Measurements from ENCODE around the gene OR2T27. TPM values are rescaled to one million over a fixed set of nuclear protein-coding genes. Genes with fewer than 3 reads are reported as not detected.

Gene OR2T27
- total RNA-seq, 1 experiment from 2014 or later = not detected

- ChIA-PET POLR2A (no interaction called here), CTCF (no interaction called here), RAD21 (ENCODE audit: low non-redundant PET in 1 of 2, low total read pairs in 2 of 2, uncharacterized antibody in 2 of 2, unreplicated experiment in 2 of 2) (no interaction called here)
- H3K9me3 ChIP-seq (ENCODE audit: control insufficient read depth in 1 of 2, insufficient read depth in 1 of 2, low read depth in 1 of 2, low read length in 2 of 2) = no peaks in the 10 kb centered on the region
- no peak overlapping the region for H3K9ac ChIP-seq (ENCODE audit: low read length)
- no peaks in the 10 kb centered on the region for H3K27me3 ChIP-seq (ENCODE audit: insufficient read depth, low read length)
- H3K4me3 ChIP-seq (replicated peaks in 1 of 2; ENCODE audit: low read depth in 1 of 2, low read length in 2 of 2) = no peak overlapping the region
- H2AFZ ChIP-seq (ENCODE audit: low read depth, low read length, poor library complexity, severe bottlenecking) = no peak overlapping the region
- ATAC-seq (no peak), DNase-seq (ENCODE audit: low read depth, low spot score) (no peak)
- TF ChIP-seq ZBTB33 (IDR thresholded peaks at IDR 0.05; ENCODE audit: extremely low read depth, insufficient replicate concordance, low read length) (no peak), SRF (IDR thresholded peaks at IDR 0.05; ENCODE audit: low read depth) (no peak), SIN3A (IDR thresholded peaks at IDR 0.05; ENCODE audit: low read depth) (no peak), JUND (IDR thresholded peaks at IDR 0.05) (no peak), CBX3 (IDR thresholded peaks at IDR 0.05; ENCODE audit: low read depth) (no peak), CEBPB (IDR thresholded peaks at IDR 0.05; ENCODE audit: low read depth) (no peak), EZH2phosphoT487 (IDR thresholded peaks at IDR 0.05; ENCODE audit: borderline replicate concordance) (no peak), SP1 (IDR thresholded peaks at IDR 0.05; ENCODE audit: low read depth) (no peak)
- H3K79me2 ChIP-seq (ENCODE audit: insufficient read depth, low read length) = no peaks in the 10 kb centered on the region
- no peaks in the 10 kb centered on the region for H3K9me2 ChIP-seq (ENCODE audit: insufficient read depth)
- no peak overlapping the region for H3K4me2 ChIP-seq (ENCODE audit: low read length)
- intact Hi-C loops (cut with micrococcal nuclease) = no loop called here
- no peak overlapping the region for H3K27ac ChIP-seq (ENCODE audit: low read depth, low read length)
- H3K4me1 ChIP-seq (ENCODE audit: control insufficient read depth in 1 of 2, insufficient read depth in 2 of 2, low read length in 2 of 2) = no peaks in the 10 kb centered on the region
- H3K36me3 ChIP-seq (ENCODE audit: control insufficient read depth in 1 of 2, insufficient read depth in 2 of 2, low read length in 2 of 2) = no peaks in the 10 kb centered on the region
- H4K20me1 ChIP-seq (ENCODE audit: insufficient read depth) = no peaks in the 10 kb centered on the region
- BruUV-seq (replicated peaks) = no TSS peak
These were observed 42.6 kb upstream of the OR2T27 start for GRCh38 chr1:248697907-248698306.

GRCh38 chr1:248696774-248697173, 41.4 kb upstream of the OR2T27 start:
- no peaks in the 10 kb centered on the region for H3K9me3 ChIP-seq (ENCODE audit: control insufficient read depth in 1 of 2, insufficient read depth in 1 of 2, low read depth in 1 of 2, low read length in 2 of 2)
- no peaks in the 10 kb centered on the region for H3K27me3 ChIP-seq (ENCODE audit: insufficient read depth, low read length)
- H3K4me3 ChIP-seq (replicated peaks in 1 of 2; ENCODE audit: low read depth in 1 of 2, low read length in 2 of 2) = no peak overlapping the region
- BruUV-seq (replicated peaks) = no TSS peak
- ChIA-PET CTCF (interaction anchor here (1.5 kb wide), 1 partner anchor 141 kb away, joined by 3 read pairs; the partner anchor contains the start of gene ZNF672), RAD21 (ENCODE audit: low non-redundant PET in 1 of 2, low total read pairs in 2 of 2, uncharacterized antibody in 2 of 2, unreplicated experiment in 2 of 2) (no interaction called here), POLR2A (no interaction called here)
- no peak overlapping the region for H3K27ac ChIP-seq (ENCODE audit: low read depth, low read length)
- intact Hi-C loops (cut with micrococcal nuclease) = loop anchor here (1.0 kb wide), 1 partner anchor 111 kb away; no protein-coding TSS in a partner anchor
- no peaks in the 10 kb centered on the region for H3K4me1 ChIP-seq (ENCODE audit: control insufficient read depth in 1 of 2, insufficient read depth in 2 of 2, low read length in 2 of 2)
- ATAC-seq = no peak
- no peaks in the 10 kb centered on the region for H3K79me2 ChIP-seq (ENCODE audit: insufficient read depth, low read length)
- H3K4me2 ChIP-seq (ENCODE audit: low read length) = no peak overlapping the region
- DNase-seq (ENCODE audit: low read depth, low spot score) = no peak
- H3K9me2 ChIP-seq (ENCODE audit: insufficient read depth) = no peaks in the 10 kb centered on the region
- H2AFZ ChIP-seq (ENCODE audit: low read depth, low read length, poor library complexity, severe bottlenecking) = no peak overlapping the region
- H3K9ac ChIP-seq (ENCODE audit: low read length) = no peak overlapping the region
- no peaks in the 10 kb centered on the region for H4K20me1 ChIP-seq (ENCODE audit: insufficient read depth)
- H3K36me3 ChIP-seq (ENCODE audit: control insufficient read depth in 1 of 2, insufficient read depth in 2 of 2, low read length in 2 of 2) = no peaks in the 10 kb centered on the region
- TF ChIP-seq SIN3A (IDR thresholded peaks at IDR 0.05; ENCODE audit: low read depth) (no peak), MAX (IDR thresholded peaks at IDR 0.05) (no peak), ELF1 (IDR thresholded peaks at IDR 0.05; ENCODE audit: borderline replicate concordance, low read depth) (no peak), ATF3 (IDR thresholded peaks at IDR 0.05) (no peak), EGR1 (IDR thresholded peaks at IDR 0.05; ENCODE audit: low read depth) (no peak), REST (IDR thresholded peaks at IDR 0.05; ENCODE audit: low read depth) (no peak), POLR2A (IDR thresholded peaks at IDR 0.05; ENCODE audit: borderline replicate concordance, extremely low read depth, insufficient read depth, insufficient read length) (no peak), JUND (IDR thresholded peaks at IDR 0.05) (no peak), SRF (IDR thresholded peaks at IDR 0.05; ENCODE audit: low read depth) (no peak), POLR2AphosphoS5 (IDR thresholded peaks at IDR 0.05; ENCODE audit: low read depth, low read length) (no peak), EZH2phosphoT487 (IDR thresholded peaks at IDR 0.05; ENCODE audit: borderline replicate concordance) (no peak), FOSL1 (IDR thresholded peaks at IDR 0.05; ENCODE audit: low read depth) (no peak)

Measured in HCT116 (cell line).